ENCODE data around the gene TLCD1. TPM values are rescaled to one million over a fixed set of nuclear protein-coding genes. Genes with fewer than 3 reads are reported as not detected.
A peak's percentile ranks its signal among the peaks of the same experiment; 100 is the strongest.
"Not testable (repeated sequence)": the region's sequence is repeated elsewhere in the genome, so short reads cannot be mapped to it uniquely, and the experiment has no call there.

Gene TLCD1
- total and polyA plus RNA-seq, 2 of the 8 experiments (the other 6 are each of a cell fraction or from before 2014, with no cell fraction given): 40.7 to 128 TPM

DNA sequence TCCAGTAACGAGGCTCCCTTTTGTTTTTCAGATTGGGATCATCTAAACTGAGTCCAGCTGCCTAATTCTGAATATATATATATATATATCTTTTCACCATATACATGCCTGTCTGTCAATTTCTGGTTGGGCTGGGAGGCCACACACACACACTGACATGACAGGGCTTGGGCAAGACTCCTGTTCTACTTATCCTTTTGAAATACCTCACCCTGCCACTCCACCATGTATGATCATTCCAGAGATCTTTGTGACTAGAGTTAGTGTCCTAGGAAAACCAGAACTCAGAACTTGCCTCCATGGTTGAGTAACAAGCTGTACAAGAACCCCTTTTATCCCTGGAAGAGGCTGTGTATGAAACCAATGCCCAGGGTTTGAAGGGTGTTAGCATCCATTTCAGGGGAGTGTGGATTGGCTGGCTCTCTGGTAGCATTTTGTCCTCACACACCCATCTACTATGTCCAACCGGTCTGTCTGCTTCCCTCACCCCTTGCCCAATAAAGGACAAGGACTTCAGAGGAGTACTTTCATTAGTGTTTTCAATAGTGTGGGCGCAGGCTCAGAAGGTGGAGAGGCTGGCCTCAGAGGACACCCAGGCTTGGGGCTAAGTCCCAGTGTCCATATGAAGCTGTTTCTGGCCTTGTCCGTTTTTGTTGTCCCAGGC lies 2.1 kb downstream of the TLCD1 start:
- H3K14ac ChIP-seq (ENCODE audit: insufficient read length); H3K56ac ChIP-seq (replicated peaks; ENCODE audit: insufficient read length, low read depth, low read length); H2BK12ac ChIP-seq (ENCODE audit: low read depth, low read length); H2BK120ac ChIP-seq (replicated peaks; ENCODE audit: low read depth, low read length); H2AFZ ChIP-seq (ENCODE audit: low read length); H3K27ac ChIP-seq (ENCODE audit: low read depth, low read length); H2BK15ac ChIP-seq (ENCODE audit: low read length); FAIRE-seq; H4K5ac ChIP-seq (ENCODE audit: insufficient read length, low read depth, low read length); H3K18ac ChIP-seq (ENCODE audit: extremely low read depth, low read length); H3K9me3 ChIP-seq (ENCODE audit: insufficient read depth in 2 of 2, low read depth in 1 of 2, low read length in 1 of 2); H2BK5ac ChIP-seq (ENCODE audit: low read depth, low read length); H2BK20ac ChIP-seq (ENCODE audit: low read length); DNase-seq (ENCODE audit: low read depth in 1 of 2, low spot score in 2 of 2); H3K23ac ChIP-seq (ENCODE audit: insufficient read length); H4K91ac ChIP-seq (replicated peaks; ENCODE audit: insufficient read length, low read length); H3K79me1 ChIP-seq (ENCODE audit: low read depth, low read length); H4K8ac ChIP-seq (ENCODE audit: extremely low read depth, insufficient read depth, low read length); H2AK5ac ChIP-seq (ENCODE audit: low read depth, low read length); H3K27me3 ChIP-seq (replicated peaks in 1 of 4; ENCODE audit: control insufficient read depth in 3 of 4, extremely low read depth in 1 of 4, insufficient read depth in 3 of 4, low read length in 3 of 4); H3K4ac ChIP-seq (replicated peaks; ENCODE audit: insufficient read length, low read depth, low read length); H3K9ac ChIP-seq (replicated peaks in 1 of 4; ENCODE audit: extremely low read depth in 1 of 4, low read depth in 3 of 4, low read length in 3 of 4): not testable (repeated sequence)
- WGBS, 2 experiments (ENCODE audit: extremely low coverage in 1 of 2, insufficient coverage in 1 of 2, insufficient read length in 1 of 2, insufficient replicate concordance in 2 of 2, low coverage in 1 of 2, low lambda C conversion rate in 2 of 2, missing lambda C conversion rate in 1 of 2): 83% methylated on average over 4 of the region's 4 CpGs; no CpG with 5 or more reads in 1 of the 2 experiments
- H3K79me2 ChIP-seq (ENCODE audit: control insufficient read depth in 1 of 2, insufficient read depth in 2 of 2, low read length in 2 of 2): peaks cover 5 to 37% of the 10 kb centered on the region in 2 experiments; a peak in 3 of 4 replicates
- peaks cover 19 to 49% (median 36%) of the 10 kb centered on the region in 4 experiments for H3K36me3 ChIP-seq (ENCODE audit: control insufficient read depth in 2 of 4, insufficient read depth in 4 of 4, low read length in 3 of 4)
- CTCF ChIA-PET (ENCODE audit: partially characterized antibody): interaction anchor here (1.2 to 16.9 kb wide), 3 partner anchors 26 to 188 kb away, joined by 4 to 316 read pairs (median 4); no protein-coding TSS in a partner anchor
- peaks cover 24% of the 10 kb centered on the region for H3K23me2 ChIP-seq (ENCODE audit: low read depth, low read length)
- H3K4me3 ChIP-seq (ENCODE audit: extremely low read depth in 1 of 4, insufficient read depth in 2 of 4, low read depth in 3 of 4, low read length in 4 of 4): peak overlapping the region in 2 of 4 experiments; percentile 57 to 81; a peak in 3 of 8 replicates
- peak overlapping the region; percentile 85 to 95 for H3K4me2 ChIP-seq (ENCODE audit: insufficient read depth in 1 of 2, low read depth in 2 of 2, low read length in 2 of 2)
- POLR2A ChIA-PET (ENCODE audit: partially characterized antibody): interaction anchor here (0.7 to 17.6 kb wide), 18 partner anchors 10 to 407 kb away, joined by 3 to 813 read pairs (median 8); partner anchors contain the start of genes BLTP2, DHRS13, FAM222B and FLOT2
- H4K20me1 ChIP-seq (replicated peaks in 1 of 2; ENCODE audit: control insufficient read depth in 1 of 2, insufficient read depth in 2 of 2, low read length in 2 of 2): peaks cover 6 to 19% of the 10 kb centered on the region in 2 experiments
- H3K4me1 ChIP-seq (replicated peaks in 1 of 4; ENCODE audit: control insufficient read depth in 3 of 4, insufficient read depth in 4 of 4, low read length in 3 of 4): peaks cover 0 to 15% (median 6%) of the 10 kb centered on the region in 4 experiments; a peak in 6 of 7 replicates
